ENCODE results near the gene ESCO1. TPM values are rescaled to one million over a fixed set of nuclear protein-coding genes. Genes with fewer than 3 reads are reported as not detected.
A peak's percentile ranks its signal among the peaks of the same experiment; 100 is the strongest.

ESCO1 gene
- total RNA-seq, 2 experiments from 2014 or later, result 25.3 to 37.7 TPM

DNA sequence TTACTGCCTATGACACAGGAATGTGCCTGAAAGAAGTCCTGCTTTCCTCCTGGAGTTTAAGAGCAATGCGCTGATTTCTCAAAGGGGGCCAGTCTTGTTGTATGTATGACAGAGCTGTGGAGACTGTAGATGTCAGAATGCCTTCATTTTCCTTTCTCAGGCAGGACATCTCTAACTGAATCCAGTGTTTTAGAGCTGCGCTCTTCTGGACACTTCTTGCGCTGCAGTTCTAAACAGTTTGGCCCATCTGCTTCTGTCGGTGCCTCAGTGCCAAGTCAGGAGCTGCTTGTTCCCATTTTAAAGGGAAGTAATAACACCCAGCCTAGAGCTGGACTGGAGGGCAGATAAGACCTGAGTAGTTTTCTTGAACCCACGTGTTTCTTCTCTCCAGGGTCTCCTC is 91.4 kb downstream of the ESCO1 start:
- CTCF ChIA-PET (ENCODE audit: unreplicated experiment), result no interaction called here
- POLR2A ChIA-PET, result interaction anchor here (1.2 to 1.3 kb wide), 2 partner anchors 22 to 407 kb away, joined by 4 read pairs; no protein-coding TSS in a partner anchor
- TF ChIP-seq EZH2phosphoT487 (IDR thresholded peaks at IDR 0.05; ENCODE audit: borderline replicate concordance, low read depth, low read length), result no peak
- TF ChIP-seq, protein P1, sequence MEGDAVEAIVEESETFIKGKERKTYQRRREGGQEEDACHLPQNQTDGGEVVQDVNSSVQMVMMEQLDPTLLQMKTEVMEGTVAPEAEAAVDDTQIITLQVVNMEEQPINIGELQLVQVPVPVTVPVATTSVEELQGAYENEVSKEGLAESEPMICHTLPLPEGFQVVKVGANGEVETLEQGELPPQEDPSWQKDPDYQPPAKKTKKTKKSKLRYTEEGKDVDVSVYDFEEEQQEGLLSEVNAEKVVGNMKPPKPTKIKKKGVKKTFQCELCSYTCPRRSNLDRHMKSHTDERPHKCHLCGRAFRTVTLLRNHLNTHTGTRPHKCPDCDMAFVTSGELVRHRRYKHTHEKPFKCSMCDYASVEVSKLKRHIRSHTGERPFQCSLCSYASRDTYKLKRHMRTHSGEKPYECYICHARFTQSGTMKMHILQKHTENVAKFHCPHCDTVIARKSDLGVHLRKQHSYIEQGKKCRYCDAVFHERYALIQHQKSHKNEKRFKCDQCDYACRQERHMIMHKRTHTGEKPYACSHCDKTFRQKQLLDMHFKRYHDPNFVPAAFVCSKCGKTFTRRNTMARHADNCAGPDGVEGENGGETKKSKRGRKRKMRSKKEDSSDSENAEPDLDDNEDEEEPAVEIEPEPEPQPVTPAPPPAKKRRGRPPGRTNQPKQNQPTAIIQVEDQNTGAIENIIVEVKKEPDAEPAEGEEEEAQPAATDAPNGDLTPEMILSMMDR (conservative IDR thresholded peaks at IDR 0.05; ENCODE audit: low read length), result 0 out of 2 replicates have a peak, but pooled peaks have one; percentile 8

DNA sequence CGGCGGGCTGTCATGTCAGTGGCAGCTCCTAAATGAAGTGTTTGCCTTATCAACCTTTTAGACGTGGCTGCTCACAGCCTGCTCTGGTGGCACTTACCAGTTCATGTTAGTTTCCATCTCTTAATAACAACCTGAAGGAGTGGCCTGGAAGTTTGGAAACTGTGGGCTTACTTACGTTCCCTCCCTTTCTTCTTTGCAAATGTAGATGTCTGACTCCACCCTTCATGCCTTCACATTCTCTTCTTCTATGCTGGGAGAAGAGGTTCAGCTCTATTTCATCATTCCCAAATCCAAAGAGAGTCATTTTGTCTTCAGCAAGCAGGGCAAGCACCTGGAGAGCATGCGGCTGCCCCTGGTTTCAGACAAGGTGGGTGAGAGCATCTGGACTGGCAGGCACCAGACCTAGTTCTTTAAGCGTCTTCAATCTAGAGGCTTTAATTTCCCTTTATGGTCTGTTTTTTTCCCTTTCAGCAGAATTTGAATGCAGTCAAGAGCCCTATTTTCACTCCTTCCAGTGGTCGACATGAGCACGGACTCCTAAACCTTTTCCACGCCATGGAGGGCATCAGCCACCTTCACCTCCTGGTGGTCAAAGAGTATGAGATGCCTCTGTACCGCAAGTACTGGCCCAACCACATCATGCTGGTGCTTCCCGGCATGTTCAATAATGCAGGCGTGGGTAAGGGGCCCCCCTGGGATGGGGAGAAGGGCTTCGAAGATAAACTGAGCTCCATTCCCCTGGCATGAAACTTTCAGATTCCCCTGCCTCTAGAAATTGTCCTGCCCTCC is 92.4 kb downstream of the ESCO1 start:
- H3K4me2 ChIP-seq (ENCODE audit: low read length), result no peak overlapping the region
- H3K36me3 ChIP-seq (ENCODE audit: insufficient read depth, low read length), result no peaks in the 10 kb centered on the region
- CTCF ChIA-PET (ENCODE audit: unreplicated experiment), result no interaction called here
- TF ChIP-seq EZH2phosphoT487 (IDR thresholded peaks at IDR 0.05; ENCODE audit: borderline replicate concordance, low read depth, low read length), result no peak
- TF ChIP-seq, protein P1 (conservative IDR thresholded peaks at IDR 0.05; ENCODE audit: low read length), result no peak
- no peaks in the 10 kb centered on the region for H4K20me1 ChIP-seq (ENCODE audit: insufficient read depth, low read length)
- H3K4me3 ChIP-seq (ENCODE audit: low read depth, low read length, poor library complexity, severe bottlenecking), result no peak overlapping the region
- DNase-seq (ENCODE audit: low spot score), result no peak
- BruUV-seq (replicated peaks), result no TSS peak
- POLR2A ChIA-PET, result interaction anchor here (0.7 to 1.8 kb wide), 6 partner anchors 11 to 408 kb away, joined by 3 to 6 read pairs (median 4); no protein-coding TSS in a partner anchor
- no peak overlapping the region for H3K27ac ChIP-seq (ENCODE audit: low read depth, low read length, poor library complexity, severe bottlenecking)
- intact Hi-C loops (cut with micrococcal nuclease; ENCODE audit: unreplicated experiment), result no loop called here
- no peaks in the 10 kb centered on the region for H3K9me3 ChIP-seq (ENCODE audit: low read length)
- H3K4me1 ChIP-seq (ENCODE audit: insufficient read depth, low read length, poor library complexity, severe bottlenecking), result no peaks in the 10 kb centered on the region
- no peak overlapping the region for H2AFZ ChIP-seq (ENCODE audit: low read length)
- H3K79me2 ChIP-seq (ENCODE audit: insufficient read depth, low read depth, low read length), result no peaks in the 10 kb centered on the region
- H3K9me2 ChIP-seq (ENCODE audit: insufficient read depth, low read length), result no peaks in the 10 kb centered on the region

More for the DNA sequence above, 91.4 kb downstream of the ESCO1 start:
- no TSS peak for BruUV-seq (replicated peaks)
- no peak overlapping the region for H2AFZ ChIP-seq (ENCODE audit: low read length)
- peaks cover 4% of the 10 kb centered on the region; the same call in 1 of the 2 replicates for H3K36me3 ChIP-seq (ENCODE audit: insufficient read depth, low read length)
- no peaks in the 10 kb centered on the region for H4K20me1 ChIP-seq (ENCODE audit: insufficient read depth, low read length)
- H3K79me2 ChIP-seq (ENCODE audit: insufficient read depth, low read depth, low read length), result no peaks in the 10 kb centered on the region
- H3K27ac ChIP-seq (ENCODE audit: low read depth, low read length, poor library complexity, severe bottlenecking), result no peak overlapping the region
- no peak overlapping the region for H3K4me2 ChIP-seq (ENCODE audit: low read length)
- no peak for DNase-seq (ENCODE audit: low spot score)
- H3K4me1 ChIP-seq (ENCODE audit: insufficient read depth, low read length, poor library complexity, severe bottlenecking), result no peaks in the 10 kb centered on the region
- H3K9me3 ChIP-seq (ENCODE audit: low read length), result no peaks in the 10 kb centered on the region
- H3K9me2 ChIP-seq (ENCODE audit: insufficient read depth, low read length), result no peaks in the 10 kb centered on the region
- intact Hi-C loops (cut with micrococcal nuclease; ENCODE audit: unreplicated experiment), result no loop called here
- no peak overlapping the region for H3K4me3 ChIP-seq (ENCODE audit: low read depth, low read length, poor library complexity, severe bottlenecking)

DNA sequence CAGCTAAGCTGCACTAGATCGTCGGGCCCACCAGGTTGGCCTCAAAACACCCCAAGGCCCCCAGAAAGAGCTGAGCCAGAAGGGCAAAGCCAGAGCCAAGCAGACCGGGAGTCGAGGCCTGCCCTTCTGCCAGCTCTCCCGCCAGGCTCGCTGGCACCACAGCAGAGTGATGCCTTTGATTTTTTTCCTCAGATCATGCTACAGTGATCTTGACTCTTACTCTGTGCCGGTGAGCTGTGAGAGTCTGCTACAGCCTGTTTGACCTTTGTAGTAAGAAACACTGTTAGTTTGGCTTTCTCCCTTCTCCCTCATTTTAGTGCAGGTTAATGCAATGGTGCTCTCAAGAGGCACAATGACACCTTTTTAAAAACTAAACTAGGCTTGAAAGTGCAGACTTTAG is 97.8 kb downstream of the ESCO1 start:
- no peak for DNase-seq (ENCODE audit: low spot score)
- Histone ChIP-seq H3K4me3 (ENCODE audit: low read depth, low read length, poor library complexity, severe bottlenecking) (no peak overlapping the region), H3K9me2 (ENCODE audit: insufficient read depth, low read length) (no peaks in the 10 kb centered on the region), H2AFZ (ENCODE audit: low read length) (no peak overlapping the region), H3K4me2 (ENCODE audit: low read length) (no peak overlapping the region), H3K36me3 (ENCODE audit: insufficient read depth, low read length) (no peaks in the 10 kb centered on the region), H3K9me3 (ENCODE audit: low read length) (no peaks in the 10 kb centered on the region), H3K79me2 (ENCODE audit: insufficient read depth, low read depth, low read length) (no peaks in the 10 kb centered on the region), H4K20me1 (ENCODE audit: insufficient read depth, low read length) (no peaks in the 10 kb centered on the region), H3K4me1 (ENCODE audit: insufficient read depth, low read length, poor library complexity, severe bottlenecking) (no peaks in the 10 kb centered on the region), H3K27ac (ENCODE audit: low read depth, low read length, poor library complexity, severe bottlenecking) (no peak overlapping the region)
- no TSS peak for BruUV-seq (replicated peaks)
- ChIA-PET CTCF (ENCODE audit: unreplicated experiment) (no interaction called here), POLR2A (interaction anchor here (0.6 to 0.8 kb wide), 3 partner anchors 87 to 237 kb away, joined by 3 to 6 read pairs (median 5); partner anchors contain the start of gene MIB1)
- no peak for TF ChIP-seq EZH2phosphoT487 (IDR thresholded peaks at IDR 0.05; ENCODE audit: borderline replicate concordance, low read depth, low read length)
- TF ChIP-seq, protein P1 (conservative IDR thresholded peaks at IDR 0.05; ENCODE audit: low read length), result no peak
- intact Hi-C loops (cut with micrococcal nuclease; ENCODE audit: unreplicated experiment), result no loop called here
